H9 (cell line): Measurements from ENCODE around the gene LDLRAD4. TPM values are rescaled to one million over a fixed set of nuclear protein-coding genes. Genes with fewer than 3 reads are reported as not detected.

Experiments
- DNase-seq: peaks from one replicate; pipeline ENCODE4 v3.0.0-alpha.2; 2017
- H2AFZ ChIP-seq: one replicate; pipeline ENCODE4 v1.6.1; 2013; ENCODE audit warnings: mild to moderate bottlenecking, low read length, control low read depth, moderate library complexity
- H2AK5ac ChIP-seq: 2 replicates; pipeline ENCODE4 v1.6.1; 2013; ENCODE audit warnings: low read length, control low read depth, mixed read lengths; ENCODE audit not compliant: insufficient read length
- H2BK120ac ChIP-seq: one replicate; pipeline ENCODE4 v1.6.1; 2013; ENCODE audit warnings: low read depth, mild to moderate bottlenecking, low read length, control low read depth, inconsistent platforms; ENCODE audit not compliant: poor library complexity, severe bottlenecking
- H2BK12ac ChIP-seq: 2 replicates; pipeline ENCODE4 v1.6.1; 2013; ENCODE audit warnings: low read length, control low read depth, mixed read lengths, low read depth; ENCODE audit not compliant: insufficient read length
- H2BK15ac ChIP-seq: 2 replicates; pipeline ENCODE4 v1.6.1; 2013; ENCODE audit warnings: low read depth, low read length, control low read depth
- H2BK20ac ChIP-seq: one replicate; pipeline ENCODE4 v1.6.1; 2013; ENCODE audit warnings: low read depth, mild to moderate bottlenecking, low read length, control low read depth, inconsistent platforms; ENCODE audit not compliant: poor library complexity, severe bottlenecking
- H2BK5ac ChIP-seq: 2 replicates; pipeline ENCODE4 v1.6.1; 2013; ENCODE audit warnings: low read length, control low read depth, mixed read lengths; ENCODE audit not compliant: insufficient read length
- H3K14ac ChIP-seq: 2 replicates; pipeline ENCODE4 v1.6.1; 2013; ENCODE audit warnings: low read length, control low read depth; ENCODE audit not compliant: insufficient read depth
- H3K18ac ChIP-seq: 2 replicates; pipeline ENCODE4 v1.6.1; 2013; ENCODE audit warnings: low read depth, mild to moderate bottlenecking, mixed read lengths, low read length, control low read depth; ENCODE audit not compliant: insufficient read length
- H3K23ac ChIP-seq: 2 replicates; pipeline ENCODE4 v1.6.1; 2013; ENCODE audit warnings: low read length, control low read depth, mixed read lengths, low read depth; ENCODE audit not compliant: insufficient read length
- H3K23me2 ChIP-seq: 2 replicates; pipeline ENCODE4 v1.6.1; 2013; ENCODE audit warnings: low read depth, mild to moderate bottlenecking, mixed read lengths, low read length, control low read depth; ENCODE audit not compliant: insufficient read length, poor library complexity, severe bottlenecking
- H3K27ac ChIP-seq: 2 replicates; pipeline ENCODE4 v1.5.1; 2013; ENCODE audit warnings: low read length, control low read depth, mixed read lengths, low read depth; ENCODE audit not compliant: insufficient read length
- H3K27me3 ChIP-seq: 2 replicates; pipeline ENCODE4 v1.6.1; 2013; ENCODE audit warnings: low read length, control low read depth, inconsistent platforms; ENCODE audit not compliant: insufficient read depth
- H3K4ac ChIP-seq: 2 replicates; pipeline ENCODE4 v1.6.1; 2013; ENCODE audit warnings: low read depth, mild to moderate bottlenecking, control low read depth, inconsistent platforms, low read length, moderate library complexity
- H3K4me1 ChIP-seq: 2 replicates; pipeline ENCODE4 v1.6.1; 2013; ENCODE audit warnings: low read length, control low read depth, inconsistent platforms; ENCODE audit not compliant: insufficient read depth
- H3K4me2 ChIP-seq: 2 replicates; pipeline ENCODE4 v1.6.1; 2013; ENCODE audit warnings: low read length, control low read depth, mixed read lengths; ENCODE audit not compliant: insufficient read length, insufficient read depth
- H3K56ac ChIP-seq: 2 replicates; pipeline ENCODE4 v1.6.1; 2013; ENCODE audit warnings: low read depth, mild to moderate bottlenecking, mixed read lengths, low read length, control low read depth; ENCODE audit not compliant: insufficient read length
- H3K79me1 ChIP-seq: 2 replicates; pipeline ENCODE4 v1.6.1; 2013; ENCODE audit warnings: low read depth, mild to moderate bottlenecking, moderate library complexity, low read length, control low read depth, inconsistent platforms; ENCODE audit not compliant: insufficient read depth, poor library complexity, severe bottlenecking
- H3K79me2 ChIP-seq: 2 replicates; pipeline ENCODE4 v1.6.1; 2013; ENCODE audit warnings: low read length, control low read depth, inconsistent platforms; ENCODE audit not compliant: insufficient read depth
- H3K9ac ChIP-seq: 2 replicates; pipeline ENCODE4 v1.6.1; 2013; ENCODE audit warnings: low read length, control low read depth, mixed read lengths; ENCODE audit not compliant: insufficient read length; ENCODE audit errors: extremely low read depth
- H3K9me3 ChIP-seq: one replicate; pipeline ENCODE4 v1.6.1; 2013; ENCODE audit warnings: low read depth, low read length, inconsistent platforms; ENCODE audit not compliant: control insufficient read depth
- H3T11ph ChIP-seq: one replicate; pipeline ENCODE4 v1.6.1; 2013; ENCODE audit warnings: mild to moderate bottlenecking, low read length, control low read depth, inconsistent platforms
- H4K20me1 ChIP-seq: one replicate; pipeline ENCODE4 v1.6.1; 2013; ENCODE audit not compliant: control insufficient read depth, insufficient read length, insufficient read depth
- H4K5ac ChIP-seq: 2 replicates; pipeline ENCODE4 v1.6.1; 2013; ENCODE audit warnings: low read depth, mild to moderate bottlenecking, mixed read lengths, low read length, control low read depth; ENCODE audit not compliant: insufficient read length
- H4K8ac ChIP-seq: replicated peaks from 2 replicates; pipeline ENCODE4 v1.6.1; 2013; ENCODE audit warnings: low read length, control low read depth, mixed read lengths, low read depth; ENCODE audit not compliant: insufficient read length
- H4K91ac ChIP-seq: 2 replicates; pipeline ENCODE4 v1.6.1; 2013; ENCODE audit warnings: low read depth, mild to moderate bottlenecking, moderate library complexity, mixed read lengths, low read length, control low read depth; ENCODE audit not compliant: insufficient read length
- H3K27ac Mint-ChIP-seq, 3 experiments: 2 replicates in 2 of 3; 3 replicates in 1 of 3; pipeline ENCODE4 v1.8.0; 2020 to 2021; ENCODE audit warnings: mixed read lengths in 3 of 3, mild to moderate bottlenecking in 1 of 3, moderate library complexity in 1 of 3
- H3K27me3 Mint-ChIP-seq: 2 replicates; pipeline ENCODE4 v1.8.0; 2021; ENCODE audit warnings: low read depth, mild to moderate bottlenecking, moderate library complexity, mixed read lengths
- H3K36me3 Mint-ChIP-seq, 3 experiments: 2 replicates in 2 of 3; 3 replicates in 1 of 3; pipeline ENCODE4 v1.8.0; 2020 to 2021; ENCODE audit warnings: low read depth in 3 of 3, mixed read lengths in 3 of 3; ENCODE audit not compliant: insufficient read depth in 1 of 3
- H3K4me1 Mint-ChIP-seq, 2 experiments: 2 replicates each; pipeline ENCODE4 v1.8.0; 2020; ENCODE audit warnings: mixed read lengths in 2 of 2
- H3K4me3 Mint-ChIP-seq, 2 experiments: 2 replicates in 1 of 2; 3 replicates in 1 of 2; pipeline ENCODE4 v1.8.0; 2020 to 2021; ENCODE audit warnings: mild to moderate bottlenecking in 2 of 2, mixed read lengths in 2 of 2, moderate library complexity in 1 of 2
- H3K9me3 Mint-ChIP-seq, 2 experiments: 2 replicates in 1 of 2; 3 replicates in 1 of 2; pipeline ENCODE4 v1.8.0; 2020; ENCODE audit warnings: mild to moderate bottlenecking in 2 of 2, mixed read lengths in 2 of 2, moderate library complexity in 1 of 2
- CTCF ChIP-seq: fragments of 200-600 bp; sonication (generic); conservative IDR thresholded peaks from 3 replicates; pipeline ENCODE4 v1.8.0; 2021; ENCODE audit warnings: antibody characterized with exemption, mild to moderate bottlenecking
- WGBS: extraction: QIAGEN DNeasy Blood & Tissue Kit; methylation state at CpG from one replicate; pipeline ENCODE4 v1.1.7; 2013; ENCODE audit warnings: missing lambda C conversion rate, low lambda C conversion rate, mixed read lengths; ENCODE audit not compliant: insufficient read length; ENCODE audit errors: extremely low coverage; 5-methylcytosine and 5-hydroxymethylcytosine counted together
- total RNA-seq: library from RNA; stranded (reverse); gene quantifications from 2 replicates; pipeline ENCODE4 v1.2.1, GENCODE V29; 2021

The LDLRAD4 gene
- total RNA-seq, 1 experiment from 2014 or later: 3.9 TPM

GRCh38 chr18:13558790-13559189 lies 340.2 kb downstream of the LDLRAD4 start:
- no peak overlapping the region for H4K8ac ChIP-seq
- no peak overlapping the region for H3K4me2 ChIP-seq
- H2BK12ac ChIP-seq: no peak overlapping the region
- H3K4me1 ChIP-seq: no peaks in the 10 kb centered on the region
- no peak overlapping the region for H4K91ac ChIP-seq
- H2BK15ac ChIP-seq: no peak overlapping the region
- H2BK120ac ChIP-seq: no peak overlapping the region
- no peak overlapping the region for H3T11ph ChIP-seq
- H3K23me2 ChIP-seq: no peaks in the 10 kb centered on the region
- no peaks in the 10 kb centered on the region for H3K36me3 Mint-ChIP-seq
- peaks cover 7% of the 10 kb centered on the region in 2 experiments; a peak in 3 of 4 replicates for H3K4me1 Mint-ChIP-seq
- no peaks in the 10 kb centered on the region for H3K9me3 Mint-ChIP-seq
- H2BK20ac ChIP-seq: no peak overlapping the region
- H2BK5ac ChIP-seq: no peak overlapping the region
- H2AFZ ChIP-seq: no peak overlapping the region
- no peak overlapping the region for H3K56ac ChIP-seq
- DNase-seq: no peak
- no peak overlapping the region for H2AK5ac ChIP-seq
- H3K27ac ChIP-seq: no peak overlapping the region
- H3K14ac ChIP-seq: no peak overlapping the region
- no peaks in the 10 kb centered on the region for H3K27me3 ChIP-seq
- no peaks in the 10 kb centered on the region for H3K79me2 ChIP-seq
- H3K4me3 Mint-ChIP-seq: no peak overlapping the region
- H3K18ac ChIP-seq: no peak overlapping the region
- H3K4ac ChIP-seq: no peak overlapping the region
- no peak overlapping the region for H4K5ac ChIP-seq
- no peak overlapping the region for H3K23ac ChIP-seq
- no peak for TF ChIP-seq CTCF
- no peaks in the 10 kb centered on the region; the same call in 1 of the 2 replicates for H3K27me3 Mint-ChIP-seq
- no peaks in the 10 kb centered on the region for H4K20me1 ChIP-seq
- no peak overlapping the region for H3K9ac ChIP-seq
- H3K79me1 ChIP-seq: no peaks in the 10 kb centered on the region
- no CpG with 5 or more reads among the region's 6 CpGs for WGBS
- no peaks in the 10 kb centered on the region for H3K9me3 ChIP-seq
- no peak overlapping the region for H3K27ac Mint-ChIP-seq
